Measurements from ENCODE around the gene CMIP.

DNA sequence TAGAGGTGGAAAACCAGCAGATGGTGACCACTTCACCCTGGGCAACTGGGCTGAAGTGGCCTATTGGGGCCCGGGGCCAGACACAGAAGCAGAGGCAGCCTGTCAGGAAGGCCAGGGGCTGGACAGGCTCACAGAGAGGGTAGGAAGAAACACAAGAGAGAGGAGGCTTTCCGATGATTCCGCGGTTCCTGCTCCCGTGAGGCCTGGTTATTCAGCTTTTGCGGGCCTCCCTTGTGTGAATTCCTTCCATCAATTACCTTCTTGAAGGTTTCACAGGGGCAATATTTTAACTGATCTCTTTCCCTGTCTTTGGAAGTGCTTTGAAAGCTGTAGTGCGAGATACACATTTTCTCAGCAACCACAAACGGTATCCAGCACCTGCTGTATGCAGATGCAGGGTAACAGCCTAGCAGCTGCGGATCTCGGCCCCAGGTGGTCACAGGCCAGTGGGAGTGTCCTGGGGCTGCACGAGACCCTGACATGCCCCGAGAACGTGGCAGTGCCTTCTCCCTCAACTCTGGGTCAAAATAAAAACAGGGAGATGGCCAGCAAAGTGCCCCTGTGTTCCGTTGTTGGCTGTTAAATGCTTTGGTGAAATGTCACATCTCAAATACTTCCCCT, 11.6 kb upstream of the CMIP start:
- TF ChIP-seq, protein P1, sequence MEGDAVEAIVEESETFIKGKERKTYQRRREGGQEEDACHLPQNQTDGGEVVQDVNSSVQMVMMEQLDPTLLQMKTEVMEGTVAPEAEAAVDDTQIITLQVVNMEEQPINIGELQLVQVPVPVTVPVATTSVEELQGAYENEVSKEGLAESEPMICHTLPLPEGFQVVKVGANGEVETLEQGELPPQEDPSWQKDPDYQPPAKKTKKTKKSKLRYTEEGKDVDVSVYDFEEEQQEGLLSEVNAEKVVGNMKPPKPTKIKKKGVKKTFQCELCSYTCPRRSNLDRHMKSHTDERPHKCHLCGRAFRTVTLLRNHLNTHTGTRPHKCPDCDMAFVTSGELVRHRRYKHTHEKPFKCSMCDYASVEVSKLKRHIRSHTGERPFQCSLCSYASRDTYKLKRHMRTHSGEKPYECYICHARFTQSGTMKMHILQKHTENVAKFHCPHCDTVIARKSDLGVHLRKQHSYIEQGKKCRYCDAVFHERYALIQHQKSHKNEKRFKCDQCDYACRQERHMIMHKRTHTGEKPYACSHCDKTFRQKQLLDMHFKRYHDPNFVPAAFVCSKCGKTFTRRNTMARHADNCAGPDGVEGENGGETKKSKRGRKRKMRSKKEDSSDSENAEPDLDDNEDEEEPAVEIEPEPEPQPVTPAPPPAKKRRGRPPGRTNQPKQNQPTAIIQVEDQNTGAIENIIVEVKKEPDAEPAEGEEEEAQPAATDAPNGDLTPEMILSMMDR (IDR thresholded peaks at IDR 0.05) = no peak
- TF ChIP-seq POLR2AphosphoS5 (IDR thresholded peaks at IDR 0.05) = no peak

Measured in sigmoid colon (tissue), 4 donors.